A673 (cell line): ENCODE data around the gene ZSWIM3. TPM values are rescaled to one million over a fixed set of nuclear protein-coding genes. Genes with fewer than 3 reads are reported as not detected.

ENCODE experiments used
- Bru-seq: library from RNA; stranded (reverse); fragments of 400-500 nt; gene quantifications from one replicate; lab custom pipeline; 2021; lab: Mats Ljungman, UMichigan
- BruChase-seq, 2 experiments: library from RNA; stranded (reverse); fragments of 400-500 nt; gene quantifications; one replicate each; lab custom pipeline; 2021; lab: Mats Ljungman, UMichigan
- BruUV-seq: library from RNA; stranded (reverse); fragments of 400-500 nt; replicated peaks from 2 replicates; lab custom pipeline; 2021; lab: Mats Ljungman, UMichigan
- CTCF ChIA-PET: fragments of 300-600 bp; sonication (Branson Sonifier 250); formaldehyde crosslinking; loops from one replicate; lab custom pipeline; 2022; ENCODE audit warnings: antibody characterized with exemption; lab: Charles Lee
- POLR2A ChIA-PET: fragments of 300-600 bp; sonication (Branson Sonifier 250); formaldehyde crosslinking; loops from one replicate; lab custom pipeline; 2022; ENCODE audit warnings: antibody characterized with exemption; ENCODE audit not compliant: low non-redundant PET; lab: Charles Lee
- DNase-seq: peaks from one replicate; pipeline ENCODE4 v3.0.0-alpha.2; 2015; ENCODE audit warnings: low spot score
- H3K27ac ChIP-seq: fragments of 200-600 bp; sonication (generic); 2 replicates; pipeline ENCODE4 v1.5.1; 2016; ENCODE audit warnings: mixed run types, low read depth, mild to moderate bottlenecking, mixed read lengths, antibody characterized with exemption, low read length; ENCODE audit not compliant: poor library complexity, severe bottlenecking
- H3K27me3 ChIP-seq: fragments of 200-600 bp; sonication (generic); replicated peaks from 2 replicates; pipeline ENCODE4 v1.6.1; 2017; ENCODE audit warnings: mixed run types, low read depth, mild to moderate bottlenecking, mixed read lengths, antibody characterized with exemption, low read length; ENCODE audit not compliant: insufficient read depth, poor library complexity
- H3K36me3 ChIP-seq: fragments of 200-600 bp; sonication (generic); 2 replicates; pipeline ENCODE4 v1.6.1; 2016; ENCODE audit warnings: mixed run types, mild to moderate bottlenecking, mixed read lengths, antibody characterized with exemption, low read length; ENCODE audit not compliant: insufficient read depth, poor library complexity, severe bottlenecking
- H3K4me1 ChIP-seq: fragments of 200-600 bp; sonication (generic); 2 replicates; pipeline ENCODE4 v1.6.1; 2017; ENCODE audit warnings: mixed run types, mild to moderate bottlenecking, mixed read lengths, antibody characterized with exemption, low read length; ENCODE audit not compliant: insufficient read depth, poor library complexity, severe bottlenecking
- H3K4me3 ChIP-seq: fragments of 200-600 bp; sonication (generic); 2 replicates; pipeline ENCODE4 v1.5.1; 2016; ENCODE audit warnings: low read depth, mixed run types, mild to moderate bottlenecking, mixed read lengths, low read length; ENCODE audit not compliant: poor library complexity, severe bottlenecking
- H3K9me3 ChIP-seq: fragments of 200-600 bp; sonication (generic); 2 replicates; pipeline ENCODE4 v1.6.1; 2016; ENCODE audit warnings: mixed run types, low read depth, mild to moderate bottlenecking, mixed read lengths, antibody characterized with exemption, low read length; ENCODE audit not compliant: poor library complexity, severe bottlenecking
- CTCF ChIP-seq: fragments of 300-800, 200-600 bp; sonication (generic); conservative IDR thresholded peaks from 2 replicates; pipeline ENCODE4 v1.5.1; 2017; ENCODE audit warnings: low read depth, mild to moderate bottlenecking, antibody characterized with exemption, low read length, moderate library complexity, mixed read lengths
- EZH2 ChIP-seq: fragments of 200-600 bp; sonication (generic); IDR thresholded peaks from 2 replicates; pipeline ENCODE4 v1.6.1; 2017; ENCODE audit warnings: borderline replicate concordance, low read depth, mild to moderate bottlenecking, mixed read lengths, antibody characterized with exemption, low read length; ENCODE audit not compliant: poor library complexity, severe bottlenecking
- intact Hi-C: fragments of 100-400 bp; cut with micrococcal nuclease; formaldehyde crosslinking; loops from one replicate; pipeline ENCODE4 v1.10.0; 2022; ENCODE audit not compliant: unreplicated experiment
- long read RNA-seq: library from polyadenylated mRNA; stranded (forward); transcript quantifications from one replicate; pipeline ENCODE4 v2.0.0, GENCODE V29; 2022
- total RNA-seq: library from RNA; stranded (reverse); gene quantifications from 2 replicates; pipeline ENCODE4 v1.2.3, GENCODE V29; 2021

The ZSWIM3 gene
- 2.6 TPM in 2 replicates for total RNA-seq
- Bru-seq, nascent RNA: percentile 41 among the genes with signal in this experiment
- percentile 42 among the genes with signal in this experiment for BruChase-seq, experiment 1, labeled RNA remaining after a 2-hour chase
- BruChase-seq, experiment 2, labeled RNA remaining after a 6-hour chase: percentile 45 among the genes with signal in this experiment
- long read RNA-seq, partial matches to known transcripts: 0 of 5 reads
- long read RNA-seq, other reads (novel, unspliced or antisense): 1 of 5 reads

- peaks cover 5% of the 10 kb centered on the region for H3K4me1 ChIP-seq
- no peak for TF ChIP-seq EZH2
- no peak for TF ChIP-seq CTCF
- peak within 1 kb of the TSS; percentile 78 for H3K4me3 ChIP-seq
- ChIA-PET POLR2A (no interaction called here), CTCF (no interaction called here)
- no peaks in the 10 kb centered on the region for H3K27me3 ChIP-seq
- H3K9me3 ChIP-seq: no peaks in the 10 kb centered on the region
- intact Hi-C loops: no loop called here
- DNase-seq: peak; percentile 100
- no TSS peak for BruUV-seq
- H3K36me3 ChIP-seq: no peaks in the 10 kb centered on the region
- H3K27ac ChIP-seq: peak within 1 kb of the TSS; percentile 69
Measured at GRCh38 chr20:45857114-45857881, at the start of gene ZSWIM3, which contains the start of gene ACOT8. ZSWIM3 (plus strand) TSS chr20:45857614; CDS start chr20:45857826, 212 bp downstream. ACOT8 (minus strand) TSS chr20:45857392; CDS start chr20:45857315, 77 bp downstream.

- ChIA-PET CTCF (no interaction called here), POLR2A (no interaction called here)
- intact Hi-C loops: no loop called here
- BruUV-seq: no TSS peak
- no peaks in the 10 kb centered on the region for H3K9me3 ChIP-seq
- peaks cover 8% of the 10 kb centered on the region for H3K4me1 ChIP-seq
- no peak for DNase-seq
- H3K4me3 ChIP-seq: no peak overlapping the region
- TF ChIP-seq CTCF (no peak), EZH2 (no peak)
- H3K36me3 ChIP-seq: peaks cover 73% of the 10 kb centered on the region
- no peaks in the 10 kb centered on the region for H3K27me3 ChIP-seq
- no peak overlapping the region for H3K27ac ChIP-seq
Measured at GRCh38 chr20:45810191-45810970, 47.0 kb upstream of the ZSWIM3 start.
